ENCODE results near the gene GINM1.
A peak's percentile ranks its signal among the peaks of the same experiment; 100 is the strongest.

GINM1 gene

DNA sequence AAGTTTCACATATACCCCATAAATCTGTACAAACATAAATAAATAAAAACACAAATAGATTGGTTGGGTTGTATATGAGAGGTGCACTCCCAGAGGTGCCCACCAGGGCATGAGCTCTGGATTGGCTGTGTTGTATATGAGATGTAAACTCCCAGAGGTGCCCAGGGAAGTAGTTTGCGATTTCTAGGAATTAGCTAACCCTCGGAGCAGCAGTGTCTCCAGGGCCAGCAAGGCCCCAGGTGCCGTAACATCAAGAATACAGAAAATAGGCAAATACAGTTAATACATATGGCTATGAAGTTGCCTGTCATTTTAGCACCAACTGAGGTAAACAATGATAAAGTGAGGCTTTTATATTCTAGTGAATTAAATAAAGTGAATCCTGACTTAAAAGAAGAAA, 5.4 kb upstream of the GINM1 start (continued):
- TF ChIP-seq, protein P1, sequence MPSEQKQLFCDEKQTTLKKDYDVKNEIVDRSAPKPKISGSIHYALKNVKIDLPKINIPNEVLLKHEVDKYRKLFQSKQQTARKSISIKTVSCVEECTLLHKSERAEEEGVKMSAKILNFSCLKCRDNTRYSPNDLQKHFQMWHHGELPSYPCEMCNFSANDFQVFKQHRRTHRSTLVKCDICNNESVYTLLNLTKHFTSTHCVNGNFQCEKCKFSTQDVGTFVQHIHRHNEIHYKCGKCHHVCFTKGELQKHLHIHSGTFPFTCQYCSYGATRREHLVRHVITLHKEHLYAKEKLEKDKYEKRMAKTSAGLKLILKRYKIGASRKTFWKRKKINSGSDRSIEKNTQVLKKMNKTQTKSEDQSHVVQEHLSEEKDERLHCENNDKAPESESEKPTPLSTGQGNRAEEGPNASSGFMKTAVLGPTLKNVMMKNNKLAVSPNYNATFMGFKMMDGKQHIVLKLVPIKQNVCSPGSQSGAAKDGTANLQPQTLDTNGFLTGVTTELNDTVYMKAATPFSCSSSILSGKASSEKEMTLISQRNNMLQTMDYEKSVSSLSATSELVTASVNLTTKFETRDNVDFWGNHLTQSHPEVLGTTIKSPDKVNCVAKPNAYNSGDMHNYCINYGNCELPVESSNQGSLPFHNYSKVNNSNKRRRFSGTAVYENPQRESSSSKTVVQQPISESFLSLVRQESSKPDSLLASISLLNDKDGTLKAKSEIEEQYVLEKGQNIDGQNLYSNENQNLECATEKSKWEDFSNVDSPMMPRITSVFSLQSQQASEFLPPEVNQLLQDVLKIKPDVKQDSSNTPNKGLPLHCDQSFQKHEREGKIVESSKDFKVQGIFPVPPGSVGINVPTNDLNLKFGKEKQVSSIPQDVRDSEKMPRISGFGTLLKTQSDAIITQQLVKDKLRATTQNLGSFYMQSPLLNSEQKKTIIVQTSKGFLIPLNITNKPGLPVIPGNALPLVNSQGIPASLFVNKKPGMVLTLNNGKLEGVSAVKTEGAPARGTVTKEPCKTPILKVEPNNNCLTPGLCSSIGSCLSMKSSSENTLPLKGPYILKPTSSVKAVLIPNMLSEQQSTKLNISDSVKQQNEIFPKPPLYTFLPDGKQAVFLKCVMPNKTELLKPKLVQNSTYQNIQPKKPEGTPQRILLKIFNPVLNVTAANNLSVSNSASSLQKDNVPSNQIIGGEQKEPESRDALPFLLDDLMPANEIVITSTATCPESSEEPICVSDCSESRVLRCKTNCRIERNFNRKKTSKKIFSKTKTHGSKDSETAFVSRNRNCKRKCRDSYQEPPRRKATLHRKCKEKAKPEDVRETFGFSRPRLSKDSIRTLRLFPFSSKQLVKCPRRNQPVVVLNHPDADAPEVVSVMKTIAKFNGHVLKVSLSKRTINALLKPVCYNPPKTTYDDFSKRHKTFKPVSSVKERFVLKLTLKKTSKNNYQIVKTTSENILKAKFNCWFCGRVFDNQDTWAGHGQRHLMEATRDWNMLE (tag by site-specific recombination; conservative IDR thresholded peaks at IDR 0.05; ENCODE audit: low read depth) = no peak

DNA sequence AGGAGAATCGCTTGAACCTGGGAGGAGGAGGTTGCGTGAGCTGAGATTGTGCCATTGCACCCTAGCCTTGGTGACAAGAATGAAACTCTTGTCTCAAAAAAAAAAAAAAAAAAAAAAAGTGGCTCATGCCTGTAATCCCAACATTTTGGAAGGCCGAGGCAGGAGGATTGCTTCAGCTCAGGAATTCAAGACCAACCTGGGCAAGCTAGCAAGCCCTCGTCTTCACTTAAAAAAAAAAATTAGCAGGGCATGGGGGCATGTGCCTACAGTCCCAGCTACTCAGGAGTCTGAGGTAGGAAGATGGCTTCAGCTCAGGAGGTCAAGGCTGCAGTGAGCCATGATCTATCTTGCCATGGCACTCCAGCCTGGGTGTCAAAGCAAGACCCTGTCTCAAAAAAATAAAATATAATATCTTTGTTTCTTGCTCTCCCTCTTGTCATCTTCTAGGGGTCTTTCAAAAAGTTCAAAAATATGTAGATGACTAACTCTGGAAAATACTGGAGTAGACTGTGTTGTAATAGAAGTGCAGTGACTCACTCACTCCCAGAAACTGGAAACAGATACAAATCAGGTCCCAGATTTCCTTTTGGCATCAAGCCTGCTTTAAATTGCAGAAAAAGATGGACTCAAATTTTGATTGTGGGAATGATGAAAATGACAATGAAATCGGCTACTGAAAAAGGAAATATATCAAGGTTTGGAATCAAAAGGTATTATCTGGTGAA, 2.8 kb upstream of the GINM1 start:
- ChIA-PET POLR2A (interaction anchor here (0.6 to 1.4 kb wide), 3 partner anchors 155 to 333 kb away, joined by 3 to 5 read pairs (median 3); no protein-coding TSS in a partner anchor), CTCF (interaction anchor here (0.6 to 2.1 kb wide), 12 partner anchors 9 to 280 kb away, joined by 3 to 14 read pairs (median 3); partner anchors contain the start of gene PPIL4)
- Histone ChIP-seq H3K4me3 (ENCODE audit: low read depth, low read length) (no peak overlapping the region), H3K27ac (ENCODE audit: extremely low read depth, low read depth, low read length) (no peak overlapping the region), H3K9me3 (ENCODE audit: control insufficient read depth, insufficient read depth, low read depth, low read length) (no peaks in the 10 kb centered on the region), H3K36me3 (ENCODE audit: control insufficient read depth in 2 of 2, insufficient read depth in 1 of 2, low read length in 2 of 2) (no peaks in the 10 kb centered on the region), H3K4me1 (ENCODE audit: control insufficient read depth, insufficient read depth, low read length) (peaks cover 19% of the 10 kb centered on the region; the same call in 1 of the 2 replicates)
- TF ChIP-seq ZNF223 (tag by site-specific recombination; IDR thresholded peaks at IDR 0.05) = no peak
- no peak for TF ChIP-seq ZNF558 (tag by site-specific recombination; IDR thresholded peaks at IDR 0.05)
- no peak for TF ChIP-seq ZNF529 (tag by site-specific recombination; IDR thresholded peaks at IDR 0.05; ENCODE audit: insufficient replicate concordance)
- 0 out of 2 replicates have a peak, but pooled peaks have one; percentile 25 for TF ChIP-seq ZBTB17 (tag by site-specific recombination; IDR thresholded peaks at IDR 0.05)
- no peak for TF ChIP-seq ZNF112 (tag by site-specific recombination; IDR thresholded peaks at IDR 0.05)
- TF ChIP-seq, protein P2, sequence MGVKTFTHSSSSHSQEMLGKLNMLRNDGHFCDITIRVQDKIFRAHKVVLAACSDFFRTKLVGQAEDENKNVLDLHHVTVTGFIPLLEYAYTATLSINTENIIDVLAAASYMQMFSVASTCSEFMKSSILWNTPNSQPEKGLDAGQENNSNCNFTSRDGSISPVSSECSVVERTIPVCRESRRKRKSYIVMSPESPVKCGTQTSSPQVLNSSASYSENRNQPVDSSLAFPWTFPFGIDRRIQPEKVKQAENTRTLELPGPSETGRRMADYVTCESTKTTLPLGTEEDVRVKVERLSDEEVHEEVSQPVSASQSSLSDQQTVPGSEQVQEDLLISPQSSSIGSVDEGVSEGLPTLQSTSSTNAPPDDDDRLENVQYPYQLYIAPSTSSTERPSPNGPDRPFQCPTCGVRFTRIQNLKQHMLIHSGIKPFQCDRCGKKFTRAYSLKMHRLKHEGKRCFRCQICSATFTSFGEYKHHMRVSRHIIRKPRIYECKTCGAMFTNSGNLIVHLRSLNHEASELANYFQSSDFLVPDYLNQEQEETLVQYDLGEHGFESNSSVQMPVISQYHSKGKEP (tag by site-specific recombination; IDR thresholded peaks at IDR 0.05) = no peak
- TF ChIP-seq, protein P3, sequence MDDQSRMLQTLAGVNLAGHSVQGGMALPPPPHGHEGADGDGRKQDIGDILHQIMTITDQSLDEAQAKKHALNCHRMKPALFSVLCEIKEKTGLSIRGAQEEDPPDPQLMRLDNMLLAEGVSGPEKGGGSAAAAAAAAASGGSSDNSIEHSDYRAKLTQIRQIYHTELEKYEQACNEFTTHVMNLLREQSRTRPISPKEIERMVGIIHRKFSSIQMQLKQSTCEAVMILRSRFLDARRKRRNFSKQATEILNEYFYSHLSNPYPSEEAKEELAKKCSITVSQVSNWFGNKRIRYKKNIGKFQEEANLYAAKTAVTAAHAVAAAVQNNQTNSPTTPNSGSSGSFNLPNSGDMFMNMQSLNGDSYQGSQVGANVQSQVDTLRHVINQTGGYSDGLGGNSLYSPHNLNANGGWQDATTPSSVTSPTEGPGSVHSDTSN (CRISPR knock-in tag; IDR thresholded peaks at IDR 0.05) = no peak
- TF ChIP-seq ZNF121 (tag by site-specific recombination; IDR thresholded peaks at IDR 0.05) = no peak
- no peak for TF ChIP-seq ZNF76 (tag by site-specific recombination; IDR thresholded peaks at IDR 0.05; ENCODE audit: borderline replicate concordance, low read depth)
- TF ChIP-seq GFI1B (tag by site-specific recombination; IDR thresholded peaks at IDR 0.05) = peak; percentile 54; the same call in 1 of the 2 replicates
- TF ChIP-seq, protein P4, sequence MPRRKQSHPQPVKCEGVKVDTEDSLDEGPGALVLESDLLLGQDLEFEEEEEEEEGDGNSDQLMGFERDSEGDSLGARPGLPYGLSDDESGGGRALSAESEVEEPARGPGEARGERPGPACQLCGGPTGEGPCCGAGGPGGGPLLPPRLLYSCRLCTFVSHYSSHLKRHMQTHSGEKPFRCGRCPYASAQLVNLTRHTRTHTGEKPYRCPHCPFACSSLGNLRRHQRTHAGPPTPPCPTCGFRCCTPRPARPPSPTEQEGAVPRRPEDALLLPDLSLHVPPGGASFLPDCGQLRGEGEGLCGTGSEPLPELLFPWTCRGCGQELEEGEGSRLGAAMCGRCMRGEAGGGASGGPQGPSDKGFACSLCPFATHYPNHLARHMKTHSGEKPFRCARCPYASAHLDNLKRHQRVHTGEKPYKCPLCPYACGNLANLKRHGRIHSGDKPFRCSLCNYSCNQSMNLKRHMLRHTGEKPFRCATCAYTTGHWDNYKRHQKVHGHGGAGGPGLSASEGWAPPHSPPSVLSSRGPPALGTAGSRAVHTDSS (tag by site-specific recombination; IDR thresholded peaks at IDR 0.05) = no peak
- peak; percentile 81 for TF ChIP-seq ZNF335 (tag by site-specific recombination; conservative IDR thresholded peaks at IDR 0.05)
- no peak for TF ChIP-seq ZBTB48 (tag by site-specific recombination; IDR thresholded peaks at IDR 0.05)
- no peak for TF ChIP-seq ZNF16 (tag by site-specific recombination; IDR thresholded peaks at IDR 0.05; ENCODE audit: low read depth)
- TF ChIP-seq ZNF174 (tag by site-specific recombination; IDR thresholded peaks at IDR 0.05) = no peak
- no peak for TF ChIP-seq KLF1 (tag by site-specific recombination; IDR thresholded peaks at IDR 0.05)
- no peak for TF ChIP-seq ZNF843 (tag by site-specific recombination; IDR thresholded peaks at IDR 0.05)
- TF ChIP-seq SP3 (tag by site-specific recombination; IDR thresholded peaks at IDR 0.05) = 0 out of 2 replicates have a peak, but pooled peaks have one; percentile 2
- TF ChIP-seq ZNF366 (tag by site-specific recombination; conservative IDR thresholded peaks at IDR 0.05) = peak; percentile 46; the same call in 1 of the 2 replicates
- TF ChIP-seq, protein P5, sequence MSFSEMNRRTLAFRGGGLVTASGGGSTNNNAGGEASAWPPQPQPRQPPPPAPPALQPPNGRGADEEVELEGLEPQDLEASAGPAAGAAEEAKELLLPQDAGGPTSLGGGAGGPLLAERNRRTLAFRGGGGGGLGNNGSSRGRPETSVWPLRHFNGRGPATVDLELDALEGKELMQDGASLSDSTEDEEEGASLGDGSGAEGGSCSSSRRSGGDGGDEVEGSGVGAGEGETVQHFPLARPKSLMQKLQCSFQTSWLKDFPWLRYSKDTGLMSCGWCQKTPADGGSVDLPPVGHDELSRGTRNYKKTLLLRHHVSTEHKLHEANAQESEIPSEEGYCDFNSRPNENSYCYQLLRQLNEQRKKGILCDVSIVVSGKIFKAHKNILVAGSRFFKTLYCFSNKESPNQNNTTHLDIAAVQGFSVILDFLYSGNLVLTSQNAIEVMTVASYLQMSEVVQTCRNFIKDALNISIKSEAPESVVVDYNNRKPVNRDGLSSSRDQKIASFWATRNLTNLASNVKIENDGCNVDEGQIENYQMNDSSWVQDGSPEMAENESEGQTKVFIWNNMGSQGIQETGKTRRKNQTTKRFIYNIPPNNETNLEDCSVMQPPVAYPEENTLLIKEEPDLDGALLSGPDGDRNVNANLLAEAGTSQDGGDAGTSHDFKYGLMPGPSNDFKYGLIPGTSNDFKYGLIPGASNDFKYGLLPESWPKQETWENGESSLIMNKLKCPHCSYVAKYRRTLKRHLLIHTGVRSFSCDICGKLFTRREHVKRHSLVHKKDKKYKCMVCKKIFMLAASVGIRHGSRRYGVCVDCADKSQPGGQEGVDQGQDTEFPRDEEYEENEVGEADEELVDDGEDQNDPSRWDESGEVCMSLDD (tag by site-specific recombination; IDR thresholded peaks at IDR 0.05) = no peak
- TF ChIP-seq ZNF501 (tag by site-specific recombination; IDR thresholded peaks at IDR 0.05) = no peak
- no peak for TF ChIP-seq ZSCAN23 (tag by site-specific recombination; IDR thresholded peaks at IDR 0.05)
- TF ChIP-seq KLF7 (tag by site-specific recombination; IDR thresholded peaks at IDR 0.05; ENCODE audit: borderline replicate concordance) = no peak
